ENCODE data around the gene XXYLT1. TPM values are rescaled to one million over a fixed set of nuclear protein-coding genes. Genes with fewer than 3 reads are reported as not detected.

The XXYLT1 gene
- total RNA-seq, 3 donors from 2014 or later, result 7.2 to 13.0 (median 10.8) TPM

- H3K4me1 ChIP-seq, result peaks cover 0 to 14% of the 10 kb centered on the region in 2 donors
- no peak for DNase-seq (ENCODE audit: low spot score in 2 of 2)
- TF ChIP-seq POLR2A (IDR thresholded peaks at IDR 0.05), result no peak
- TF ChIP-seq POLR2AphosphoS5 (IDR thresholded peaks at IDR 0.05), result no peak
- TF ChIP-seq CTCF (IDR thresholded peaks at IDR 0.05), result no peak
Measured at GRCh38 chr3:195083659-195084058, 187.3 kb downstream of the XXYLT1 start.

GRCh38 chr3:195082811-195083210 lies 188.1 kb downstream of the XXYLT1 start:
- intact Hi-C loops (cut with DNase I; ENCODE audit: low total_unique reads), result no loop called here
- Histone ChIP-seq H3K27ac (no peak overlapping the region), H3K9me3 (no peaks in the 10 kb centered on the region), H3K27me3 (no peaks in the 10 kb centered on the region), H3K4me3 (no peak overlapping the region), H3K4me1 (peaks cover 0 to 14% of the 10 kb centered on the region in 2 donors), H3K36me3 (no peaks in the 10 kb centered on the region)
- TF ChIP-seq CTCF (IDR thresholded peaks at IDR 0.05) (no peak), POLR2AphosphoS5 (IDR thresholded peaks at IDR 0.05) (no peak), POLR2A (IDR thresholded peaks at IDR 0.05) (no peak)
- no peak for DNase-seq (ENCODE audit: low spot score in 2 of 2)

More at GRCh38 chr3:195083659-195084058, 187.3 kb downstream of the XXYLT1 start:
- Histone ChIP-seq H3K27me3 (no peaks in the 10 kb centered on the region), H3K9me3 (no peaks in the 10 kb centered on the region), H3K4me3 (no peak overlapping the region), H3K27ac (no peak overlapping the region), H3K36me3 (no peaks in the 10 kb centered on the region)
- intact Hi-C loops (cut with DNase I; ENCODE audit: low total_unique reads), result no loop called here

GRCh38 chr3:195081242-195081963 lies 189.6 kb downstream of the XXYLT1 start:
- Histone ChIP-seq H3K4me1 (peaks cover 0 to 14% of the 10 kb centered on the region in 2 donors), H3K4me3 (peak overlapping the region in 1 of 3 donors; percentile 19), H3K9me3 (no peaks in the 10 kb centered on the region), H3K27me3 (no peaks in the 10 kb centered on the region), H3K36me3 (no peaks in the 10 kb centered on the region), H3K27ac (peak overlapping the region in 1 of 2 donors; percentile 69)
- no peak for DNase-seq (ENCODE audit: low spot score in 2 of 2)
- TF ChIP-seq CTCF (IDR thresholded peaks at IDR 0.05) (no peak), POLR2A (IDR thresholded peaks at IDR 0.05) (no peak), POLR2AphosphoS5 (IDR thresholded peaks at IDR 0.05) (no peak)
- intact Hi-C loops (cut with DNase I; ENCODE audit: low total_unique reads), result no loop called here

- TF ChIP-seq POLR2A (IDR thresholded peaks at IDR 0.05) (no peak), POLR2AphosphoS5 (IDR thresholded peaks at IDR 0.05) (no peak), CTCF (IDR thresholded peaks at IDR 0.05) (no peak)
- H3K36me3 ChIP-seq, result no peaks in the 10 kb centered on the region
- intact Hi-C loops (cut with DNase I; ENCODE audit: low total_unique reads), result no loop called here
- DNase-seq (ENCODE audit: low spot score in 2 of 2), result peak in 1 of 2 donors; percentile 33
- H3K27ac ChIP-seq, result peak overlapping the region in 1 of 2 donors; percentile 69
- H3K27me3 ChIP-seq, result no peaks in the 10 kb centered on the region
- H3K4me3 ChIP-seq, result peak overlapping the region in 1 of 3 donors; percentile 20
- H3K4me1 ChIP-seq, result peaks cover 0 to 14% of the 10 kb centered on the region in 2 donors
- no peaks in the 10 kb centered on the region for H3K9me3 ChIP-seq
Measured at GRCh38 chr3:195080571-195081151, 190.3 kb downstream of the XXYLT1 start.

GRCh38 chr3:195080125-195080524 lies 190.8 kb downstream of the XXYLT1 start:
- Histone ChIP-seq H3K36me3 (no peaks in the 10 kb centered on the region), H3K27me3 (no peaks in the 10 kb centered on the region), H3K4me3 (peak overlapping the region in 1 of 3 donors; percentile 20), H3K4me1 (peaks cover 0 to 14% of the 10 kb centered on the region in 2 donors), H3K9me3 (no peaks in the 10 kb centered on the region), H3K27ac (peak overlapping the region in 1 of 2 donors; percentile 69)
- no peak for DNase-seq (ENCODE audit: low spot score in 2 of 2)
- TF ChIP-seq CTCF (IDR thresholded peaks at IDR 0.05) (no peak), POLR2AphosphoS5 (IDR thresholded peaks at IDR 0.05) (no peak), POLR2A (IDR thresholded peaks at IDR 0.05) (no peak)
- intact Hi-C loops (cut with DNase I; ENCODE audit: low total_unique reads), result no loop called here
